Left kidney (tissue), 2 donors: ENCODE results near the gene BRD9. TPM values are rescaled to one million over a fixed set of nuclear protein-coding genes. Genes with fewer than 3 reads are reported as not detected.

Experiments used
- DNase-seq: peaks from one replicate; pipeline ENCODE4 v3.0.0-alpha.2; 2013
- polyA plus RNA-seq: library from polyadenylated mRNA; unstranded; fragments of 120-200 nt; gene quantifications from one replicate; pipeline ENCODE4 v1.2.1, GENCODE V29; 2013; ENCODE audit not compliant: insufficient read length

Gene BRD9
- polyA plus RNA-seq, 1 donor, result 47.5 TPM

DNA sequence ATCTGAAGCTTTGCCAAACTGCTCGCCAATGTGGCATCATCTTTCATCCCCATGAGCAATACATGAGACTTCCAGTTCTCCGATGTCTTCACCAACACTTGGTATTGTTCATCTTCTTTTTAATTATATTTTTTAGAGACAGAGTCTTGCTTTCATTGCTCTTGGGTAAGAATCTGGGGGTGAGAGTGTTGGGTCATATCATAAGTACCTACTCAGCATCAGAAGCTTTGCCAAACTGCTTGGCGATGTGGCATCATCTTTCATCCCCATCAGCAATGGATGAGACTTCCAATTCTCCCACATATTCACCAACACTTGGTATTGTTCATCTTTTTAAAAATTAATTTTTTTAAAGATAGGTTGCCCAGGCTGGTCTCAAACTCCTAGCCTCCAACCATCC is 77.2 kb downstream of the BRD9 start:
- no peak for DNase-seq

Other genes with a start within 250 kb of the BRD9 start
- 7.3 TPM for gene TPPP, start 199.4 kb downstream of the BRD9 start, polyA plus RNA-seq
- 8.9 TPM for gene ZDHHC11B, start 108.1 kb downstream of the BRD9 start, polyA plus RNA-seq
- gene ZDHHC11, start 41.8 kb downstream of the BRD9 start, polyA plus RNA-seq, result 14.7 TPM
- 14.5 TPM for gene TRIP13, start 83 bp upstream of the BRD9 start, polyA plus RNA-seq
- 15.6 TPM for gene NKD2, start 116.0 kb upstream of the BRD9 start, polyA plus RNA-seq
- 38.3 TPM for gene SLC12A7, start 219.3 kb upstream of the BRD9 start, polyA plus RNA-seq